Measurements from ENCODE around the gene MAG. TPM values are rescaled to one million over a fixed set of nuclear protein-coding genes. Genes with fewer than 3 reads are reported as not detected.

MAG gene
- polyA plus RNA-seq, 5 donors = 1.4 to 15.2 (median 2.8) TPM

DNA sequence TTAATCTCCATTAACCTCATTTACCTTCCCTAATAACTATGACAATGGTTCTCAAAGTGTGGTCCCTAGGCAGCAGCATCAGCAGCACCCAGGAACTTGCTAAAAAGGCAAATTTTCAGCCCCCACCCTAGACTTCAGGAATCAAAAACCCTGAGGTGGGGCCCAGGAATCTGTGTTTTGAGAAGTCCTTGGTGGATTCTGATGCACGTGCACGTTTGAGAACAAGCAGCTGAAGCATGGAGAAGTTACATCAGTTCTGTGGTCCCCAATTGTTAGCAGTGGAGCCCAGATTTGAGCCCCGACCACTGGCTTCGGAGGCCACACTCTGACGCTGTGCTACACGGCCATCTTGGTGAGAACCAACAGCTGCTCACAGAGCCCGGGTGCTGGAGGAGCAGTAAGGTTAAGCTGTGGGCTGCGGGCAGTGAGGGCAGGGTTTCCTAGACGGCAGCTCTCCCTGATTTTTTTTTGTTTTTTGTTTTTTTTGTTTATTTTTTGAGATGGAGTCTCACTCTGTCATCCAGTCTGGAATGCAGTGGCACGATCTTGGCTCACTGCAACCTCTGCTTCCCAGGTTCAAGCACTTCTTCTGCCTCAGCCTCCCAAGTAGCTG lies 23.0 kb downstream of the MAG start:
- no peak for DNase-seq

DNA sequence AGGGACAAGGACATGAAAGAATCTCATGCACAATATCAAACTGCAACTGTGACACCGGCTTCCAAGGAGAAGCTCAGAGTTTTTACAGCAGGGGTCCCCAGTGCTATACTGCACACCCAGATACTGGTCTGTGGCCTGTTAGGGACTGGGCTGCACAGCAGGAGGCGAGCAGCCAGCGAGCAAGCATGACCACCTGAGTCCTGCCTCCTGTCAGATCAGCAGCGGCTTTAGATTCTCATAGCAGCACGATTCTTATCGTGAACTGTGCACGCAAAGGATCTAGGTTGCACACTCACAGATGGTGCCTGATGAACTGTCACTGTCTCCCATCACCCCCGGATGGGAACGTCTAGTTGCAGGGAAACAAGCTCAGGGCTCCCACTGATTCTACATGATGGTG lies 23.9 kb downstream of the MAG start:
- DNase-seq = no peak

DNA sequence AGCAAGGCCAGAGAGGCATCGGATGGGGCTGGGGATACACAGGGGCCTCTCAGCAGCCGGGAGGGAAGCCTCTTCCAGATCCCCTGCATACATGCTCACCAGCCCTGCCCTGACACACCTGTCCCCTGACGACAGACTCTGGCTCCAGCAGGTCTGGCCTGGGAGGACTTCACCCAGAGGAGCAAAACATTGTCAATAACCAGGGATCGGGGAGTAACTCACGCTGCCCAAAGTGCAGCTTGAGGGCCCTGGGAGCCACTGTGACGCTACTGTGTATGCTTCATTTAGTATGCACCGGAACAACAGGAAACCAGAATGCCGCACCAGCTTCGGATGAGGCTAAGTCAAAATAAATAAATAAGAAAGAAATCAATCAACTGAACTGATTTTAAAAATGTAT lies 24.6 kb downstream of the MAG start:
- no peak for DNase-seq

DNA sequence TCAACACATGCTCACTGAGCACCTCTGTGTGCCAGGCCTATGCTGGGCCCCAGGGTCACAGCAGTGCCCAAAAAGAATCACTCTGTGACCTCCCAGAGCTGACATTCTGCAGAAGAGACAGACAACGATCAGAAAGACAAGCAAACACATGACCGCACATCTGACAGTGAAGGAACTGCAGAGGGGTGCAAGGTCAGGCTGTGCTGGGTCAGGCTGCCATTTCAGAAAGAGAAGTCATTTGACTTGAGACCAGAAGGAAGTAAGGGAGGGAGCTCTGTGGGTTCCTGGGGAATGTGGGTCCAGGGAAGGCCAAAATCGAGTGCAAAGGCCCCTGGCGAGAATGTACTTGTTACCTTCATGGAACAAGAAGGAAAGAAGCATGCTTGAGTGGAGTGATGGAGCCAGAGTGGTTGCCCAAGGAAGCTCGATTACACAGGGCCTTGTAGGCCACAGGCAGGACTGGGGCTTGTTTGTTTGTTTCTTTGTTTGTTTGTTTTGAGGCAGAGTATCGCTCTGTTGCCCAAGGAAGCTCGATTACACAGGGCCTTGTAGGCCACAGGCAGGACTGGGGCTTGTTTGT lies 25.6 kb downstream of the MAG start:
- DNase-seq = no peak

DNA sequence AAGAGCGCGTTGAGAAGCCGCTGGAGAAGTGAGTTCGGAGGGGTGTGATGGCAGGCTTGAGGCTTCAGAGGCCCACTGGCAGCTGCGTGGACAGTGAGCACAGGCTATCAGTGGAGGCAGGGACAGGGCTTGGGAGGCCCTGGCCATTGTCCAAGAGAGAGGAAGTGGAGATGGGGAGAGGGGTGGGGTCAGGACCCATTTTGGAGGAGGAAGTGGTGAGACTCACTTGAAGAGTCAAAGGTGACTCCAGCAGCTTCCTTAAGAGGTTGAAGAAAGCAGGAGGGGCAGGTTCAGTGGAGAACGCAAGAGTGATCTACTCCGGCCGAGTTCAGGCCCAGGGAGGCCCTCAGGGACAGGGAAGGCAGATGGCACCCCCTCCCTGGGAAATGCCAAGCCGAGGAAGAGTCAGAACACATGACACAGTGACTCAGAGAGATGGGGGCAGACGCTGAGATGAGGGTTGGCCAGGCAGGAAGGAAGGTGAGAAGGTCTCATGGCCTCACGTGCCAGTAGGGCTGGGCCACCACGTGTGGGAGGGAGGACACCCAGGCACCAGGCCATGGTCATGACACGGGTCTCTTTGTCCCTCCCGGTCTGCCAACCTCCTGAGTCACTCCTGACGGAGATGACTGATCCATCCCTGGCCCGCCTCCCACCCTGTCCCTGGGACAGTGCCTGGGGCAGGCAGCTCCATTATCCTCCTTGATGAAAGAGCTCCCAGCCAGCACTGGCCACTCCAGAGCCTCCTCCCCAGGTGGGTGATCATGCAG lies 26.9 kb downstream of the MAG start:
- no peak for DNase-seq

DNA sequence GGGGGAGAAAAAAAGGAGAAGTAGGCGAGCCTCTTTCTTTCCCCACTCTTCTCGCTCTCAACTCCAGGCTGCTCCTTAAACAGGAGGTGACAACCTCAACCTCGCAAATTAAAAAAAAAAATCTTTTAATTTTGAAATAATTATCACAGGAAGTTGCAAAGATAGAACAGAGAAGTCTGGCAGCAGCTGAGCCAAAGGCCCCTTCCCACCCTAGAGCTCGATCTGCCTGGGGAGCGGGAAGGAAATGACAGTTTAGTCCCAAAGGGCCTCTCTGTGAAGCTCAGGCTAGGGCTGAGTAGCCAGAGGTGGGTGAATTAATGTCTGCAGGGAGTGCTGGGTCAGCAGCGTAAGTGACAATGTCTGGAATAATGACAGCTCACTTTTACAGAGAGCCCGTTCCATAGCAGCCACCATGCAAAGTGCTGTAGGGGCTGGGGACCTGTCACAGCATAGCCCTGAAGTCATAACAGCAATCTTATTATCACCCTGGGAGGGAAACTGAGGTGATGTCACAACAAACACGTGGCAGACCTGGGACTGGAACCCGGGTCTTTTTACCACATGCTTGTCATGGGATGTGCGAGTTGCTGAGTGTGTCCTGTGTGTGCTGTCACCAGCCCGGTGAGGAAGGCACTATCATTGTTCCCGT lies 28.2 kb downstream of the MAG start:
- DNase-seq = no peak

DNA sequence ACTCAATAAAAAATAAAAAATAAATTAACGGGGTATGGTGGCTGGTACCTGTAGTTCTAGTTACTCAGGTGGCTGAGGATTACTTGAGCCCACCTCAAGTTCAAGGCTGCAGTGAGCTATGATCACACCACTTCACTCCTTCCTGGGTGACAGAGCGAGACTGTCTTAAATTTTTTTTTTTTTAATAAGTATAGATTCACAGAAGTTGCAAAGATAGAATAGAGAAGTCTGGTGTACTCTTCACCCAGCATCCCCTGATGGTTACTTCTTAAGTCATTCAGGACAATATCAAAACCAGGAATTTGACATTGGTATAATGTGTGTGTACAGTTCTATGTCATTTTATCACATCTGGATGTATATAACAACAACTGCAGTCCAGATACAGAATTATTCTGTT lies 29.3 kb downstream of the MAG start:
- no peak for DNase-seq

DNA sequence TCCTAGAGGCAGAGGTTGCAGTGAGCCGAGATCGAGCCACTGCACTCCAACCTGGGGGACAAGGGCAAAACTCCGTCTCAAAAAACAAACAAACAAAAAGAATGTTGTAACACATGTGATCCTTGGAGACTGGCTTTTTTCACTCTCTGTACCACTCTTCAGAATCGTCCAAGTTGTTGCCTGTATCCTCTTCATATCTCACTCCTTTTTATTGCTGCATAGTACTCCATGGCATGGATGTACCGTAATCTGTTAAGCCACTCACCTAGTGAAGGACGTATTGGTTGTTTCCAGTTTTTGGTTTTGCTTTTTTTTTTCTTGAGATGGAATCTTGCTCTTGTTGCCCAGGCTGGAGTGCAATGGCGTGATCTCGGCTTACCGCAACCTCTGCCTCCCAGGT lies 30.1 kb downstream of the MAG start:
- DNase-seq = no peak

DNA sequence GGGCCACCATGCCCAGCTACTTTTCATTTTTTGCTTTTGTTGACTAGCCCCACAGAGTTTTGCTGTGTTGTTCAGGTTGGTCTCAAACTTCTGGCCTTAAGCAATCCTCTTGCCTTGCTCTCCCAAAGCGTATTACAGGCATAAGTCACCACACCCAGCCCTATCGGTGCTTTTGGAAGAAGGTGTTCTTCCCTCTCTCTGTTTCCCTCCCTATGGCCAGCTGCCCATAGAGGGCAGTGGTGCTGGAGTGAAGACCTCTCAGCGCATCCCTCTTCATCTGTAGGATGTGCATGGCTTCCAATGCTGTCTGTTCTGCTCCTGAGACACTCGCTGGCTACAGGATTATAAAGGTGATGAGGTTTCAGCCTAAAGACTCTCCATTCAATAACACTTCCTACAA lies 35.7 kb downstream of the MAG start:
- DNase-seq = no peak

DNA sequence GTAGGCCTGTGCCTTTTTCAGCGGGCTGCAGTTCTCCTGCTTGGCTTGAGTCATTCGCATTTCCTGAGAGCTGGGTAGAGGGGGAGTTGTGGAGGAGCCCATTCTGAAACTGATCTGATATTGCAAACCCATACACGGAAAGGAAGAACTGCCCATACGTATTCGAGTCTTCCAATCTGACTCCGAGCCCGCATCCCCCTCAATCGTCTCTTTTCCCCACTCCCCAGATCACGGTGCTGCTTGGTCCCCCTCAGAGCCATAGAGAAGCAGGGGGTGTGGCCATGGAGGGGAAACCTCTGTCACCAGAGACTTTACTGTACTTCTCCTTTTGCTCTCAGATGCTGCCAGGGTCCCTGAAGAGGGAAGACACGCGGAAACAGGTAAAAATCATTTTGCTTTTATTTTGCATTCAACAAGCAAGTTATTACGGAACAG lies 36.9 kb downstream of the MAG start, which contains the start of gene CD22:
CD22 (plus strand) TSS at position 337 of the 435 bp plus-strand sequence. CDS start 2,854 bp downstream, outside the sequence.
- DNase-seq = no peak

DNA sequence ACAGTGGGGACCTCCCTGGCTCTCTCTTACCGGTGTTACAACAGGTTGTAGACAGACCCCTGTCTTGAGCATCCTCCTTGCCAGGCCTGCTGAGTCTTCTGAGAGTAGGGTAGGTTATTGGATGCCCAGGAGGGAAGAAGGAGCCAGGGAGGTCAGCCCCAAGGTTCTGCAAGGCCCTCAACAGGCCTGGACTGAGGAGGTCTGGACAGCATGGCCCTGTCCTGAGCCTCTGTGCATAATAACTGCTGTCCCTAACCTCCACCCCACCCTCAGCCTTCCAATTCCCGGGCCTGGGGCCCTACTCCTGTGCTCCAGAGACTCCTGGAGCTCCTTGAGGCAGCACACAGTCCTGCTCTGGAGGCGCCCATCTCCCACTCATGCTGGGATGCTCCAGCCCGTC lies 37.4 kb downstream of the MAG start:
- DNase-seq = no peak

DNA sequence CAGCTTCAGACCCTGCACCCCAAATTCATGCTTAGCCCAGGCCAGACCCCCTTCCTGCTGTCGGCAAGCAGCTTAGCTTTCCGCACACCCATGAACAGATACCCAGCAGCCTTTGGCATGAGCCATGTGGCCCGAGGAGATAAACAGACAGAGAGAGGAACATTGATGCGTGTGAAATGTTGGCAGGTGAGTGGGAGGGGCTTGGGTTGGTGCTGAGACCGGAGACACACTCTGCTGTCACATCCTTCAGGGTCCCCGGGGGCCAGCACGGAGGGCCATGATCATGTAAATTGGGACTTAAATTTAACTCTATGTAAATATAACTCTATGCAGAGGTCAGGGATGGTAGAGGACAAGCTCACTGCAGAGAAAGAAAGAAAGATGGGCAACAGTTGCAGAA lies 38.5 kb downstream of the MAG start:
- DNase-seq = no peak

DNA sequence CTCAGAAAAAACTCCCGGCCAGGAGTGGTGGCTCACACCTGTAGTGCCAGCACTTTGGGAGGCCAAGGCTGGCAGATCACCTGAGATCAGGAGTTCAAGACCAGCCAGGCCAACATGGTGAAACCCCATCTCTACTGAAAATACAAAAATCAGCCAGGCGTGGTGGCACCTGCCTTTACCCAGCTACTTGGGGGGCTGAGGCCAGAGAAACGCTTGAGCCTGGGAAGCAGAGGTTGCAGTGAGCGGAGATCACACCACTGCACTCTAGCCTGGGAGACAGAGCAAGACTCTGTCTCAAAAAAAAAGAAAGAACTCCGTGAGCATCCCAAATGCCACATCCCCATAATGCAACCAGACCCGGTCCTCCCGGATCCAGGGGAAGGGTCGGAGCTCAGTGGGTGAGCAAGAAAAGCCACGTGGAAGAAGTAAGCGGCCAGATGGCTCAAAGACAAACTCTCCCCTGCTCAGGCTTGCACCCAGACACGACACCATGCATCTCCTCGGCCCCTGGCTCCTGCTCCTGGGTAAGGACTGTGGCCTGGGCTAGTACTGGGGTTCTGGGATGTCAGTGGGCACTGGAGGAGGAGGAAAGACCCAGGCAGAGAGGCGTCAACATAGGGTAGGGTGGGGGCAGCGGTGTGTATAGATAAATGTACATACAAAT lies 39.7 kb downstream of the MAG start:
- DNase-seq = no peak

DNA sequence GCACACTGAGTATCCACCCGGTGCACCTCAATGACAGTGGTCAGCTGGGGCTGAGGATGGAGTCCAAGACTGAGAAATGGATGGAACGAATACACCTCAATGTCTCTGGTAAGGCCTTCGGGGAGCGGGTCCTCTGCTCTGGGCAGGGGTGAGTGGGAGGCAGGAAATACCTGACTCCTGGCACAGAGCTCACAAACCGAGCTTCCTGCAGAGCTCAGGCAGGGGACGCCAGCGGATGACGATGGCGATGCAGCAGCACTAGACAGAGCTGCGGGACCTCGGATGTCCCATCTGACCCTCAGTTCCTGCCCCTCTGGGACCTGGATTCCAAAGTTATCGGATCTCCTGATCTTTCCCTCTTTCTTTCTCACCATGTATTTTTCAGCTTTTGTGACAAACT lies 40.9 kb downstream of the MAG start:
- no peak for DNase-seq

DNA sequence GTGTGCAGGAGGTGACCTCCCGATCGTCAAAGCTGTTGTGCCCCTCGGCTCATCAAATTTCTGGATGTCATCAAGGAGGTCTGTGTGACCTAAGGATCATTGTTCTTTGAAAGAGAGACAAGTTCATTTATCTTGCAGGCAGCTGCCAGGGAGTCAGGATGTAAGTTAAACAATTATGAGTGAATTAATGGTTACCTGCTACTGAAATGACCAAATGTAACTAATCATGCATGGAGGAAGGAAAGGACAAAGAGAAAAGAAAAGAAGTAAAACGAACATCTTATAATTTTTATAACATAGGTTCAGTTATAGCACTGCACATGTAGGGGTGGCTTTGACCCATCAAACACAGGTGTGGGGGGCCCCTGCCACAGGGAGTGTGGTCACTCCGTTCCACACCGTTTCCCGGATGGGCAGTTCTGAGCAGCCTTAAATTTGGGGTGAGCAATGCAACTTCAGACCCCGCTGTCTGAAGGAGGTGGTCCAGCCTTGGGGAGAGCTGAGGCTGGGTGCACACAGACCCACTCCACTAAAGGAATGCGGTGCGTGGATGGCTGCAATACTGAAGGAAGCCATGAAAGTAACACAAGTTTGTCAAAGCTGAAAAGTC lies 42.3 kb downstream of the MAG start:
- DNase-seq = no peak

DNA sequence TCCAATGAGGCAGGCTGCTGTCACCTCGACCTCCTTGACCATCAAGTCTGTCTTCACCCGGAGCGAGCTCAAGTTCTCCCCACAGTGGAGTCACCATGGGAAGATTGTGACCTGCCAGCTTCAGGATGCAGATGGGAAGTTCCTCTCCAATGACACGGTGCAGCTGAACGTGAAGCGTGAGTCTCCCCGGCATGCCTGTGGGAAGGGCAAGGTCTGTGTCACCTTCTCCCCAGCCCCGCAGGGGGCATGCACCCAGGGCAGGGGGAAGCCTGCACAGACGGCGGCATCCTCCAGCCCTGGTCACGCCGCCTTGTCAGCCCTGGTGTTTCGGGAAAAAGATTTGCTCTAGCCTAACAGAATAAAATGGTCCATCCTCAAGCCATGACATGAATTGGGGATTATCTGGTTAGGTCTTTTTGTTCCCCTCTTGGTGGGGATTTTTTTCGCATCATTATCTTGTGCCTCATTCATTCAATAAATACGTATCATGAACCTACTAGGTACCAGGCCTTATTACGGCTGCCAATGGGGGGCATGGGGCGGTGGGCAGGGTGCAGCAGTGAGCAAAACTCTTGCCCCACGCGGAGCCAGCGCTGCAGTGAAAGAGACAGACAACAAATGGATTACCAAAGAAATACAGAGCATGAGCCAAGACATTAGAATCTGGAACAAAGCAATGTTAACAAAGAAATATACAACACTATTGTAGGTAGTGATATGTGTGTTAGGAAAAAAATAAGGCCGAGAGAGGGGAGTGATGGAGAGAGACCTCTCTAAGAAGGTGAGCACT lies 44.4 kb downstream of the MAG start:
- DNase-seq = no peak

DNA sequence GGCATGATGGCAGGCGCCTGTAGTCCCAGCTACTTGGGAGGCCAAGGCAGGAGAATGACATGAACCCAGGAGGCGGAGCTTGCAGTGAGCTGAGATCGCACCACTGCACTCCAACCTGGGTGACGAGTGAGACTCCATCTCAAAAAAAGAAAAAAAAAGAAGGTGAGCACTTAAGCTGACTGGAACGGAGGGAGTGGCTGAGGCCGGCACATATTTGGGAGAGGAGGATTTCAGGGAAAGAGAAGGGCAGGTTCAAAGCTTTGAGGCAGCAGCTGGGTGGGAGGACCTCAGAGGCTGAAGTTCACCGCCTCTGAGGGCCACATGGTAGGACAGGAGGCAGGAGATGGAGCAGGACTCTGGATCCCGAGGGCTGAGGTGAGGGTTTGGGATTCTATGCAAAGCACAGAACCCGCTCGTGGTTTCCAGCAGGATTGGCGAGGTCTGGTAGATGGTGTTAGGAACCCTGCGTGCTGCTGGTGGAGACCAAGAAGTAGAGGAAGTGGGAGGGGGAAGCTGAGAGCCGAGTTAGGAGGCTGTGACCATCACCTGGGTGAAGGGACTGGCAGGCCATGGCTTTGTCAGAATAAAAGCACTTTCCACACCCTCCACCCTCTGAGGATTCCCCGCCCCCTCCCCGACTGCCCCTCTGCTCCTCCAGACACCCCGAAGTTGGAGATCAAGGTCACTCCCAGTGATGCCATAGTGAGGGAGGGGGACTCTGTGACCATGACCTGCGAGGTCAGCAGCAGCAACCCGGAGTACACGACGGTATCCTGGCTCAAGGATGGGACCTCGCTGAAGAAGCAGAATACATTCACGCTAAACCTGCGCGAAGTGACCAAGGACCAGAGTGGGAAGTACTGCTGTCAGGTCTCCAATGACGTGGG lies 45.4 kb downstream of the MAG start:
- DNase-seq = no peak

DNA sequence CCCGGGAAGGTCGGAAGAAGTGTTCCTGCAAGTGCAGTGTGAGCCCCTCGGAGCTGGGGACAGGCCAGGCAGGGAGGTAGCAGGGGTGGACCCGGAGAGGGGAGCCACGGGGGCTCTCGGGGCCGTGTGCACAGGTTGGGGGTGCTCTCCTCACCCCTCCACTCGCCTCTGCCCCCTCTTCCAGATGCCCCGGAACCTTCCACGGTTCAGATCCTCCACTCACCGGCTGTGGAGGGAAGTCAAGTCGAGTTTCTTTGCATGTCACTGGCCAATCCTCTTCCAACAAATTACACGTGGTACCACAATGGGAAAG lies 46.0 kb downstream of the MAG start:
- DNase-seq = no peak

DNA sequence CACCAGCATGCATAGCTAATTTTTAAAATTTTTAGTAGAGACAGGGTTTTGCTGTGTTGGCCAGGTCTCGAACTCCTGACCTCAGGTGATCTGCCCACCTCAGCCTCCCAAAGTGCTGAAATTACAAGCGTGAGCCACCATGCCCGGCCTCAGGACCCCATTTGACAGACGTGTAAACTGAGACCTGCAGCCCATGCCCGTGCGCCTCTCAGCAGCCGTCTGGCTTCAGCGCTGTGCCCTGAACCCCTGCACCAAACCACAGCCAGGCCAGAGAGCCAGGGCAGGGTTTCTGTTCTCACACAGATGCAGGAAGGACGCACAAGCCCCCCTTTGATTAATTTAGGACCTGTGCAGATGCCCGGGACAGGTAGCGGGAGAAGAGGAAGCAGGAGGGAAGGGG lies 48.5 kb downstream of the MAG start:
- no peak for DNase-seq

DNA sequence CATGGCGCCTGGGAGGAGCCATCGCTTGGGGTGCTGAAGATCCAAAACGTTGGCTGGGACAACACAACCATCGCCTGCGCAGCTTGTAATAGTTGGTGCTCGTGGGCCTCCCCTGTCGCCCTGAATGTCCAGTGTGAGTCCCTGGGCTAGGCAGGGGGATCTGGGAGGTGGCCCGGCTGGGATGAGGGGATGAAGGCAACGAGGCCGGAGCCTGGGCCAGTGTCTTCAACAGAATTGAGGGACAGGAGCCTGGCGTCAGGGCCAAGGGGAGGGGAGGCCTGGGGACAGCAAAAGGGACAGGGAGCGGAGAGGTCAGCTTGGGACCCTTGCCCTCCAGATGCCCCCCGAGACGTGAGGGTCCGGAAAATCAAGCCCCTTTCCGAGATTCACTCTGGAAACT lies 49.0 kb downstream of the MAG start:
- no peak for DNase-seq
